Caco-2 (cell line): ENCODE measurements around the gene PEX1. TPM values are rescaled to one million over a fixed set of nuclear protein-coding genes. Genes with fewer than 3 reads are reported as not detected.
"Not testable (repeated sequence)": the region's sequence is repeated elsewhere in the genome, so short reads cannot be mapped to it uniquely, and the experiment has no call there.

Experiments
- BruUV-seq: library from RNA; stranded (reverse); fragments of 400-500 nt; replicated peaks from 2 replicates; lab custom pipeline; 2021; lab: Mats Ljungman, UMichigan
- CTCF ChIA-PET: fragments of 300-600 bp; sonication (Branson Sonifier 250); formaldehyde crosslinking; loops from one replicate; lab custom pipeline; 2022; ENCODE audit warnings: antibody characterized with exemption; lab: Charles Lee
- POLR2A ChIA-PET: fragments of 300-600 bp; sonication (Branson Sonifier 250); formaldehyde crosslinking; loops from one replicate; lab custom pipeline; 2022; ENCODE audit warnings: antibody characterized with exemption; lab: Charles Lee
- DNase-seq, 2 experiments: peaks; one replicate each; pipeline versions ENCODE4 v3.0.0 to v3.0.0-alpha.2; 2020 to 2022
- H3K27me3 ChIP-seq: replicated peaks from 2 replicates; pipeline ENCODE4 v1.6.0; 2011; ENCODE audit warnings: low read length; ENCODE audit not compliant: control insufficient read depth, insufficient read depth
- H3K36me3 ChIP-seq: 2 replicates; pipeline ENCODE4 v1.5.1; 2011; ENCODE audit warnings: low read length; ENCODE audit not compliant: control insufficient read depth, insufficient read depth
- H3K4me1 ChIP-seq: fragments of 250-450 bp; sonication (Bioruptor Pico); 2 replicates; pipeline ENCODE4 v1.5.1; 2020; ENCODE audit warnings: mild to moderate bottlenecking
- H3K4me3 ChIP-seq: 2 replicates; pipeline ENCODE4 v1.5.1; 2011; ENCODE audit warnings: low read depth, mild to moderate bottlenecking, control low read depth, low read length
- H3K9me3 ChIP-seq: fragments of 250-450 bp; sonication (Bioruptor Pico); 2 replicates; pipeline ENCODE4 v1.5.1; 2020; ENCODE audit warnings: mild to moderate bottlenecking, moderate library complexity
- H3K27ac Mint-ChIP-seq: one replicate; pipeline ENCODE4 v1.8.0; 2022; ENCODE audit warnings: mixed read lengths; ENCODE audit not compliant: unreplicated experiment
- H3K27me3 Mint-ChIP-seq: one replicate; pipeline ENCODE4 v1.8.0; 2022; ENCODE audit warnings: mixed read lengths; ENCODE audit not compliant: insufficient read depth, unreplicated experiment
- H3K36me3 Mint-ChIP-seq: one replicate; pipeline ENCODE4 v1.8.0; 2022; ENCODE audit warnings: mild to moderate bottlenecking, mixed read lengths; ENCODE audit not compliant: insufficient read depth, unreplicated experiment
- H3K4me1 Mint-ChIP-seq: one replicate; pipeline ENCODE4 v1.8.0; 2022; ENCODE audit warnings: low read depth, mixed read lengths; ENCODE audit not compliant: unreplicated experiment
- H3K4me3 Mint-ChIP-seq: one replicate; pipeline ENCODE4 v1.8.0; 2022; ENCODE audit warnings: mild to moderate bottlenecking, moderate library complexity, mixed read lengths; ENCODE audit not compliant: unreplicated experiment
- H3K9me3 Mint-ChIP-seq: one replicate; pipeline ENCODE4 v1.8.0; 2022; ENCODE audit warnings: mixed read lengths; ENCODE audit not compliant: unreplicated experiment
- intact Hi-C: fragments of 100-400 bp; cut with micrococcal nuclease; formaldehyde crosslinking; loops from one replicate; pipeline ENCODE4 v1.10.0; 2022; ENCODE audit not compliant: unreplicated experiment
- total RNA-seq: library from RNA; stranded (reverse); gene quantifications from 2 replicates; pipeline ENCODE4 v1.2.3, GENCODE V29; 2022
- TF ChIP-seq, protein P1 (sequence below), 2 experiments: fragments of 200-600 bp in 1 of 2; IDR thresholded peaks; 1 replicate in 1 of 2; 2 replicates in 1 of 2; pipeline versions ENCODE4 v1.5.1 to v1.8.0; 2011 to 2022; ENCODE audit warnings: antibody characterized with exemption in 1 of 2, control low read depth in 1 of 2, inconsistent platforms in 1 of 2, low read depth in 1 of 2, low read length in 1 of 2, mild to moderate bottlenecking in 1 of 2, moderate library complexity in 1 of 2; ENCODE audit not compliant: insufficient read depth in 1 of 2, severe bottlenecking in 1 of 2, unreplicated experiment in 1 of 2

PEX1 gene
- total RNA-seq, 1 experiment from 2014 or later, result 20.1 TPM

DNA sequence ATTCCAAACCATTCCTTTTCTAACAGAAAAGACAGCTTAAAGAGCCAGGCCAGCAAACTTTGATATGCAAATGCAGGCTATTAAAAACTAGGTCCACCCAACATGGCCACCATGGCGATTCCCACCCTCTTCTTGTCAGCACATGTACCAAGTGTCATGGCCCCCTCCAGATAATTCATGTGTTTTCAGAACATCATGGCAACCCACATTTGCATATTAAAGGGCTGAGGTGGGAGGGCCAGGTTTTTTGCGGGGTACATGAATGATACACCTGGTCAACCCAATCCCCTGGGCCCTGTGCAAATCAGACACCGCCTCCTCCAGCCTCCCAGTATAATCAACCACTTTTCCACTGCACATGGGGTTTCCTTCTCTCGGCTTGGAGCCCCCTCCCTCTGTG, 49.6 kb downstream of the PEX1 start:
- Histone ChIP-seq H3K9me3 (no peaks in the 10 kb centered on the region), H3K27me3 (no peaks in the 10 kb centered on the region), H3K4me3 (no peak overlapping the region), H3K4me1 (peaks cover 10% of the 10 kb centered on the region), H3K36me3 (no peaks in the 10 kb centered on the region)
- intact Hi-C loops, result no loop called here
- TF ChIP-seq, protein P1, sequence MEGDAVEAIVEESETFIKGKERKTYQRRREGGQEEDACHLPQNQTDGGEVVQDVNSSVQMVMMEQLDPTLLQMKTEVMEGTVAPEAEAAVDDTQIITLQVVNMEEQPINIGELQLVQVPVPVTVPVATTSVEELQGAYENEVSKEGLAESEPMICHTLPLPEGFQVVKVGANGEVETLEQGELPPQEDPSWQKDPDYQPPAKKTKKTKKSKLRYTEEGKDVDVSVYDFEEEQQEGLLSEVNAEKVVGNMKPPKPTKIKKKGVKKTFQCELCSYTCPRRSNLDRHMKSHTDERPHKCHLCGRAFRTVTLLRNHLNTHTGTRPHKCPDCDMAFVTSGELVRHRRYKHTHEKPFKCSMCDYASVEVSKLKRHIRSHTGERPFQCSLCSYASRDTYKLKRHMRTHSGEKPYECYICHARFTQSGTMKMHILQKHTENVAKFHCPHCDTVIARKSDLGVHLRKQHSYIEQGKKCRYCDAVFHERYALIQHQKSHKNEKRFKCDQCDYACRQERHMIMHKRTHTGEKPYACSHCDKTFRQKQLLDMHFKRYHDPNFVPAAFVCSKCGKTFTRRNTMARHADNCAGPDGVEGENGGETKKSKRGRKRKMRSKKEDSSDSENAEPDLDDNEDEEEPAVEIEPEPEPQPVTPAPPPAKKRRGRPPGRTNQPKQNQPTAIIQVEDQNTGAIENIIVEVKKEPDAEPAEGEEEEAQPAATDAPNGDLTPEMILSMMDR (IDR thresholded peaks at IDR 0.05; ENCODE audit: insufficient read depth in 1 of 2, low read depth in 1 of 2, low read length in 1 of 2, severe bottlenecking in 1 of 2, unreplicated experiment in 1 of 2), result no peak
- POLR2A ChIA-PET, result no interaction called here
- Mint-ChIP-seq H3K27ac (no peak overlapping the region), H3K4me1 (peaks cover 9% of the 10 kb centered on the region), H3K9me3 (no peaks in the 10 kb centered on the region), H3K36me3 (no peaks in the 10 kb centered on the region), H3K4me3 (no peak overlapping the region), H3K27me3 (no peaks in the 10 kb centered on the region)
- BruUV-seq, result no TSS peak
- no peak for DNase-seq
- CTCF ChIA-PET, result no interaction called here

DNA sequence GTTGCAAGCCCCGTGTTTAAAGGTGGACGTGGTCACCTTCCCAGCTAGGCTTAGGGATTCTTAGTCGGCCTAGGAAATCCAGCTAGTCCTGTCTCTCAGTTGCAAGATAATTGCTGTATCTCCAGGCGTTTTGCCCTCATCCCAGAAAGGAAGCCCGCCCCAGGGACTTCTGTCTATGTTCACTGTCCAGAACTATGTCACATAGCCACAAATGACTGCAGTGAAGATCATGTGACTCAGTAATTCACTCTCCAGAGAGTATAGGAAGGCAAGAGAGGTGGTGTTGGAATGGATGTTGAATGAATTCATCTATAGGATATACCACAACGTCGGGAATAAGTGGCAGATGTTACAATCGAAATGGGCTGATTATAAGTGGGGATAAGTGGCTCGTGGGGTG, 50.2 kb downstream of the PEX1 start:
- no peaks in the 10 kb centered on the region for H3K36me3 Mint-ChIP-seq
- TF ChIP-seq, protein P1 (IDR thresholded peaks at IDR 0.05; ENCODE audit: insufficient read depth in 1 of 2, low read depth in 1 of 2, low read length in 1 of 2, severe bottlenecking in 1 of 2, unreplicated experiment in 1 of 2), result no peak
- no TSS peak for BruUV-seq
- POLR2A ChIA-PET, result no interaction called here
- H3K4me3 Mint-ChIP-seq, result no peak overlapping the region
- H3K9me3 ChIP-seq, result no peaks in the 10 kb centered on the region
- H3K4me1 ChIP-seq, result peaks cover 16% of the 10 kb centered on the region
- no peak overlapping the region for H3K4me3 ChIP-seq
- no peaks in the 10 kb centered on the region for H3K36me3 ChIP-seq
- peaks cover 9% of the 10 kb centered on the region for H3K4me1 Mint-ChIP-seq
- no peak for DNase-seq
- no peaks in the 10 kb centered on the region for H3K27me3 Mint-ChIP-seq
- no peak overlapping the region for H3K27ac Mint-ChIP-seq
- intact Hi-C loops, result no loop called here
- H3K27me3 ChIP-seq, result no peaks in the 10 kb centered on the region
- CTCF ChIA-PET, result no interaction called here
- no peaks in the 10 kb centered on the region for H3K9me3 Mint-ChIP-seq

DNA sequence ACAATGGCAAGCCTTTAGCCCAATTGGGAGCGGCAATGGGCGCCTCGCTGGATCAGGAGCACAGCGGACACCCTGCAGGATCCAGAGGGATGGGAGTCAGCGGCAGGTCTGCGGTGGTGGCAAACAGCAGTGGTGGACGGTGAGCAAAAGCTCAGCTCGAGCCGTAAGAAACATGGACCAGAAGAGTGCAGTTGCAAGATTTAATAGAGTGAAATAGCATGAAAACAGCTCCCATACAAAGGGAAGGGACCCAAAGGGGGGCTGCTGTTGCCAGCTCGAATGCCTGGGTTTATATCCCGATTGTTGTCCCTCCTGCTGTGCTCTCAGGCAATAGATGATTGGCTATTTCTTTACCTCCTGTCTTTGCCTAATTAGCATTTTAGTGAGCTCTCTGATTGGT, 50.6 kb downstream of the PEX1 start, which contains the start of gene ERVW-1:
TSS of gene ERVW-1 (minus strand) at position 266 of the 400 bp plus-strand sequence. CDS start 7,565 bp downstream, outside the sequence.
- H3K4me3 Mint-ChIP-seq, H3K9me3 ChIP-seq, H3K36me3 ChIP-seq, H3K4me3 ChIP-seq, H3K27me3 Mint-ChIP-seq, intact Hi-C loops, POLR2A ChIA-PET, BruUV-seq, H3K36me3 Mint-ChIP-seq, CTCF ChIA-PET, DNase-seq, H3K4me1 Mint-ChIP-seq, H3K9me3 Mint-ChIP-seq, H3K27ac Mint-ChIP-seq, H3K27me3 ChIP-seq: not testable (repeated sequence)
- H3K4me1 ChIP-seq, result peaks cover 20% of the 10 kb centered on the region

DNA sequence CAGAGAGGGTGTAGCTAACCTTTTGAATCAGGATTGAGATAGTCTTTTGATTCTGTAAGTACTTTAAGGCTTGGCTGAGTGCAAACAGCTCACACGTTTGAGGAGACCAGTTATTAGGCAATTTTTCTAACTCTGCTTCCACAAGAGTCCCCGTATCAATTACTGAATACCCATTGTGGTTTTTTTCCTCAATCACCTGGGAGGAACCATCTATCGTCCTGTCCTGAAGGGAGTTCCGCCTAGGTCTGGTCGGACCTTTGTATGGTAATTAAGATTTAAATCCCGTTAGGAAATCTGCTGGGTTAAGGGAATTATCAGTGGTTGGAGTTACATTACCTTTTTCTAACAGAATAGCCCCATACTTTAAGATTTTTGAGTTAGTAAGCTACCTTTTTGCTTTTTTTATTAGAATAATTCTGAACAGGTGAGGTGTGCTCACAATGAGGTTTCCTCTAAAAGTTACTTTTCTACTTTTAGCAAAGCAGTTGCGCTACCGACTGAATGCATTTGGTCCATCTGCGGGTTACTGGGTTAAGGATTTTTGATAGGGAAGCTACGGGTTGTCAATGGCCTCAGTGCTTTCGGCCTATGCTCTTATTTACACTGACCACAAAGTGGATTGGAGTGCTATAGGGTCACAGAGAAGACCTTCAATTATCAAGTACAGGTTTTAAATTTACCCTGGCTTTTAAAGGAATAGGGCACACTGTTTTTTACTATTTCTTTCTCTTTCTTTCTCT, 52.3 kb downstream of the PEX1 start:
- POLR2A ChIA-PET, H3K4me3 ChIP-seq, H3K36me3 ChIP-seq, H3K27me3 Mint-ChIP-seq, DNase-seq, H3K9me3 ChIP-seq, H3K27me3 ChIP-seq, H3K36me3 Mint-ChIP-seq, BruUV-seq, H3K27ac Mint-ChIP-seq, CTCF ChIA-PET, H3K9me3 Mint-ChIP-seq, H3K4me3 Mint-ChIP-seq, H3K4me1 Mint-ChIP-seq, intact Hi-C loops: not testable (repeated sequence)
- peaks cover 22% of the 10 kb centered on the region for H3K4me1 ChIP-seq

DNA sequence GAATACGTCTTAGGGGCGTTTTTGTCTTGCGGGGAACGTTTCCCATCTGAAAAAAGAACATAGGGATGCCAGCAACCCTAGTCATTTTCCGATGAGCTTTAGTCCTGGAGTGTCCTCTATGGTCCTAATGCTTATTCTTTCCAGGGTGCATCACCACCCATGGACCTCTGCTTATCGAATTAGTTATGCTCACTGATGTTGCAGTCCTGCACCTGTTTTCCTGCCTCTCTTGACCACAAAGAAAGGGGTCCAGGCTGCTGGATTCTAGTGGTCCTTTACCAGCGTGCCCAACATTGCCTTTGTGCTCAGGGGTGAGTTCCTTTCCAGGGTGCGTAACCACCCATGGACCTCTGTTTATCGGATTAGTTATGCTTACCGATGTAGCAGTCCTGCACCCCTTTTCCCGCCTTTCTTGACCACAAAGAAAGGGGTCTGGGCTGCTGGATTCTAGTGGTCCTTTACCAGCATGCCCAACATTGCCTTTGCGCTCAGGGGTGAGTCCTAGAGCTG, 53.0 kb downstream of the PEX1 start:
- H3K27me3 Mint-ChIP-seq, BruUV-seq, intact Hi-C loops, H3K9me3 ChIP-seq, H3K36me3 Mint-ChIP-seq, H3K9me3 Mint-ChIP-seq, H3K27me3 ChIP-seq, POLR2A ChIA-PET, H3K4me3 Mint-ChIP-seq, H3K4me3 ChIP-seq, H3K27ac Mint-ChIP-seq, H3K36me3 ChIP-seq, DNase-seq, H3K4me1 Mint-ChIP-seq: not testable (repeated sequence)
- H3K4me1 ChIP-seq, result peaks cover 22% of the 10 kb centered on the region
- CTCF ChIA-PET, result interaction anchor here (0.7 kb wide), 1 partner anchor 15 kb away, joined by 5 read pairs; no protein-coding TSS in a partner anchor
